Hepatocyte (in vitro differentiated cells): ENCODE data around the gene CPLANE2. TPM values are rescaled to one million over a fixed set of nuclear protein-coding genes. Genes with fewer than 3 reads are reported as not detected.

Source experiments
- DNase-seq: peaks from one replicate; pipeline ENCODE4 v3.0.0-alpha.2; 2016; ENCODE audit warnings: low spot score
- H2AFZ ChIP-seq: fragments of 200-600 bp; sonication (generic); 2 replicates; pipeline ENCODE4 v1.6.0; 2016; ENCODE audit warnings: antibody characterized with exemption, mild to moderate bottlenecking
- H3K27ac ChIP-seq: fragments of 200-600 bp; sonication (generic); 2 replicates; pipeline ENCODE4 v1.5.1; 2016; ENCODE audit warnings: mild to moderate bottlenecking
- H3K27me3 ChIP-seq: fragments of 200-600 bp; sonication (generic); 2 replicates; pipeline ENCODE4 v1.6.1; 2016
- H3K36me3 ChIP-seq: fragments of 200-600 bp; sonication (generic); replicated peaks from 2 replicates; pipeline ENCODE4 v1.5.1; 2016; ENCODE audit warnings: low read depth; ENCODE audit not compliant: insufficient read depth
- H3K4me1 ChIP-seq: fragments of 200-600 bp; sonication (generic); 2 replicates; pipeline ENCODE4 v1.5.1; 2016; ENCODE audit warnings: mild to moderate bottlenecking, moderate library complexity; ENCODE audit not compliant: insufficient read depth
- H3K4me2 ChIP-seq: fragments of 200-600 bp; sonication (generic); 2 replicates; pipeline ENCODE4 v1.6.0; 2016
- H3K4me3 ChIP-seq: fragments of 200-600 bp; sonication (generic); 2 replicates; pipeline ENCODE4 v1.5.1; 2016; ENCODE audit warnings: mild to moderate bottlenecking
- H3K79me2 ChIP-seq: fragments of 200-600 bp; sonication (generic); 2 replicates; pipeline ENCODE4 v1.6.0; 2017; ENCODE audit warnings: mild to moderate bottlenecking
- H3K9me2 ChIP-seq: fragments of 200-600 bp; sonication (generic); replicated peaks from 2 replicates; pipeline ENCODE4 v1.6.0; 2017; ENCODE audit warnings: mild to moderate bottlenecking; ENCODE audit not compliant: insufficient read depth
- H3K9me3 ChIP-seq: fragments of 200-600 bp; sonication (generic); 2 replicates; pipeline ENCODE4 v1.5.1; 2016; ENCODE audit warnings: low read depth, mild to moderate bottlenecking
- H4K20me1 ChIP-seq: fragments of 200-600 bp; sonication (generic); 2 replicates; pipeline ENCODE4 v1.6.0; 2016; ENCODE audit warnings: mild to moderate bottlenecking; ENCODE audit not compliant: insufficient read depth, poor library complexity, severe bottlenecking
- CTCF ChIP-seq: fragments of 200-600 bp; sonication (generic); IDR thresholded peaks from 2 replicates; pipeline ENCODE4 v1.5.1; 2016; ENCODE audit warnings: antibody characterized with exemption, mild to moderate bottlenecking; ENCODE audit not compliant: poor library complexity
- EZH2 ChIP-seq: fragments of 200-600 bp; sonication (generic); IDR thresholded peaks from 2 replicates; pipeline ENCODE4 v1.6.1; 2016; ENCODE audit warnings: antibody characterized with exemption, mild to moderate bottlenecking, borderline replicate concordance
- EZH2phosphoT487 ChIP-seq: fragments of 200-600 bp; sonication (generic); IDR thresholded peaks from one replicate; pipeline ENCODE4 v1.6.1; 2018; ENCODE audit warnings: antibody characterized with exemption, mild to moderate bottlenecking, low read depth, moderate library complexity; ENCODE audit not compliant: unreplicated experiment, severe bottlenecking
- WGBS: methylation state at CpG from one replicate; pipeline ENCODE4 v1.1.6; 2016; ENCODE audit warnings: low lambda C conversion rate; ENCODE audit errors: missing lambda C conversion rate; 5-methylcytosine and 5-hydroxymethylcytosine counted together
- polyA plus RNA-seq: library from polyadenylated mRNA; unstranded; fragments of >200 nt; fragmentation: Nextera tagmentation; extraction: Ambion mirVana; gene quantifications from 2 replicates; pipeline ENCODE4 v1.2.1, GENCODE V29; 2016
- total RNA-seq: library from RNA; depleted of rRNA; stranded (reverse); fragments of >200 nt; gene quantifications from 2 replicates; pipeline ENCODE4 v1.2.3, GENCODE V29; 2014

Gene CPLANE2
- total and polyA plus RNA-seq, 2 experiments from 2014 or later: 5.4 to 6.6 TPM

DNA sequence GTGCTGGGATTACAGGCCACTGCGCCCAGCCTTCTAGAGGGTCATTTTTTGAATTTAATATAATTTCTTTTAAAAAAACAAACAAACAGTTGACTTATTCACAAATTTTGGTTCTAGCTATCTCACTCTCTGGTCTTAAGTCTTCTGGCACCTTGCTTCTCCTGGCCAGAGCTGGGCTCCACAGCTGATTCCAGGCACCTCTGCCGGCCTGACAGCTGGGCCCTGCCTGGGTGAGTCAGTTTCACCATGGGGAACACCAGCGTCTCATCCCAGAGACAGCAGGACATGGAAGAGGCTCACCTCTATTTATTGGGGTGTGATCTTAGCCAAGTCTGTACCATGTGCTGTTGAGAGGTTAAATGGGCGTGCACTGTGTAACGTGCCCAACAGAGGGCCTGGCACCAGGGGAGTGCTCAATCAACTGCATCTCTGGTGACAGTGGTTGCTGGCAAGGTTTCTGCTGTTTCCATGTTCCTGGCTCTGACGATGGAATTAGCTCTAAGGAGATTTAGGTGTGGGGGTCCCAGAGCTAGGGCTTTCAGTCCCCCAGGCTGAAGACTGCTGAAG, 956 bp downstream of the CPLANE2 start:
- no peak for DNase-seq
- Histone ChIP-seq H3K4me3 (peak overlapping the region; percentile 47), H3K79me2 (no peaks in the 10 kb centered on the region), H3K9me3 (no peaks in the 10 kb centered on the region), H3K4me2 (peak overlapping the region; percentile 92), H3K4me1 (peaks cover 16% of the 10 kb centered on the region), H2AFZ (peak overlapping the region; percentile 89), H3K36me3 (no peaks in the 10 kb centered on the region), H3K27me3 (no peaks in the 10 kb centered on the region), H3K9me2 (no peaks in the 10 kb centered on the region), H4K20me1 (no peaks in the 10 kb centered on the region), H3K27ac (peak overlapping the region; percentile 82)
- TF ChIP-seq EZH2phosphoT487 (no peak), EZH2 (no peak), CTCF (peak; percentile 12)
- 53% methylated on average over 6 of the region's 6 CpGs for WGBS

GRCh38 chr1:16235347-16235746, 1.6 kb downstream of the CPLANE2 start:
- Histone ChIP-seq H3K4me3 (no peak overlapping the region), H2AFZ (no peak overlapping the region), H3K4me2 (no peak overlapping the region), H3K36me3 (no peaks in the 10 kb centered on the region), H3K27ac (no peak overlapping the region), H3K27me3 (no peaks in the 10 kb centered on the region), H3K4me1 (peaks cover 16% of the 10 kb centered on the region), H3K9me2 (no peaks in the 10 kb centered on the region), H4K20me1 (no peaks in the 10 kb centered on the region), H3K9me3 (no peaks in the 10 kb centered on the region), H3K79me2 (no peaks in the 10 kb centered on the region)
- no peak for DNase-seq
- TF ChIP-seq EZH2: no peak
- no peak for TF ChIP-seq CTCF
- TF ChIP-seq EZH2phosphoT487: no peak
- WGBS: 100% methylated on average over 2 of the region's 2 CpGs

DNA sequence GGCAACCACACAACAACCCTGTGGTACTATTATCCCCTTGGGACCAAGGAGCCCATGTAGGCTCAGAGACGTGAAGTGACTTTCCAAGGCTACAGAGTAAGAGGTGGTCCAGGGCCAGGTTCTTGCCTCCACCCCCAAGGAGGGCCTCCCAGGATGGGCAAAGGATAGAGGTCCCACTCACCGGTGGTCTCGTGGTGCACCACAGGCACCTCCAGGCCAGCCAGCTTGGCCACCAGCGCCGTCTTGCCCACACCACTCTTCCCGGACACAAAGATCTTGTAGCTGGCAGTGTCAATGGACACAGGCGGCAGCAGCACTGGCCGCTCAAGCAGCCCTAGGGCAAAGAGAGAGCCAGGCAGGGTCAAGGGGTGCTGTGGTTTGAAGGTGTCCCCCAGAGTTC, 3.6 kb downstream of the CPLANE2 start:
- no peak overlapping the region for H3K4me2 ChIP-seq
- no peak overlapping the region for H3K4me3 ChIP-seq
- no peaks in the 10 kb centered on the region for H3K36me3 ChIP-seq
- H3K9me2 ChIP-seq: no peaks in the 10 kb centered on the region
- TF ChIP-seq EZH2phosphoT487 (no peak), CTCF (no peak), EZH2 (no peak)
- no peak overlapping the region for H2AFZ ChIP-seq
- H3K9me3 ChIP-seq: no peaks in the 10 kb centered on the region
- 96% methylated on average over 8 of the region's 8 CpGs for WGBS
- no peak for DNase-seq
- H3K4me1 ChIP-seq: peaks cover 16% of the 10 kb centered on the region
- no peaks in the 10 kb centered on the region for H4K20me1 ChIP-seq
- H3K79me2 ChIP-seq: no peaks in the 10 kb centered on the region
- H3K27ac ChIP-seq: no peak overlapping the region
- H3K27me3 ChIP-seq: peaks cover 6% of the 10 kb centered on the region

DNA sequence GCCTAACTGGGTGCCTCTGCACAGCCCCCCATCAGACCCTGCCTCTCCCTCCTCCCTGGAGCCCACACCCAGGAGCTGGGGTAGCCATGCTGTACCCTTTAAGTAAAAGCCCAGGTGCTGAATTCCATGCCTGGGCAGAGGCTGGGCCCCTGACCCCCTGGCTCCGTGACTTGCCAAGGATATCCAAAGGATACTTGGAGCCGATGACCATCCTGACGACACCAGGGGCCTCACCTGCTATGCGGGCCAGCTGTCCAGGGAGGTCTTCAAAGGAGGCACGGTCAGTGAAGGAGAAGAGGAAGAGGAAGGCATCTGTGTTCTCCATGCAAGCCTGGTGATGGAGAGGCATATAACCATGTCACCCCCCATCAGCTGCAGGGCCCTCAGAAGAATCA, 4.7 kb downstream of the CPLANE2 start:
- no peak overlapping the region for H2AFZ ChIP-seq
- H3K9me2 ChIP-seq: no peaks in the 10 kb centered on the region
- peaks cover 17% of the 10 kb centered on the region for H3K27me3 ChIP-seq
- H3K4me1 ChIP-seq: peaks cover 15% of the 10 kb centered on the region
- H3K79me2 ChIP-seq: no peaks in the 10 kb centered on the region
- TF ChIP-seq EZH2phosphoT487 (no peak), EZH2 (no peak), CTCF (no peak)
- H3K9me3 ChIP-seq: no peaks in the 10 kb centered on the region
- 95% methylated on average over 5 of the region's 5 CpGs for WGBS
- no peak overlapping the region for H3K27ac ChIP-seq
- no peak overlapping the region for H3K4me2 ChIP-seq
- DNase-seq: no peak
- H3K4me3 ChIP-seq: no peak overlapping the region
- no peaks in the 10 kb centered on the region for H4K20me1 ChIP-seq
- no peaks in the 10 kb centered on the region for H3K36me3 ChIP-seq
